Measurements from ENCODE around the gene RPL3.

The RPL3 gene

GRCh38 chr22:39297490-39298240 is 21.8 kb downstream of the RPL3 start:
- peak; percentile 73 for DNase-seq

DNA sequence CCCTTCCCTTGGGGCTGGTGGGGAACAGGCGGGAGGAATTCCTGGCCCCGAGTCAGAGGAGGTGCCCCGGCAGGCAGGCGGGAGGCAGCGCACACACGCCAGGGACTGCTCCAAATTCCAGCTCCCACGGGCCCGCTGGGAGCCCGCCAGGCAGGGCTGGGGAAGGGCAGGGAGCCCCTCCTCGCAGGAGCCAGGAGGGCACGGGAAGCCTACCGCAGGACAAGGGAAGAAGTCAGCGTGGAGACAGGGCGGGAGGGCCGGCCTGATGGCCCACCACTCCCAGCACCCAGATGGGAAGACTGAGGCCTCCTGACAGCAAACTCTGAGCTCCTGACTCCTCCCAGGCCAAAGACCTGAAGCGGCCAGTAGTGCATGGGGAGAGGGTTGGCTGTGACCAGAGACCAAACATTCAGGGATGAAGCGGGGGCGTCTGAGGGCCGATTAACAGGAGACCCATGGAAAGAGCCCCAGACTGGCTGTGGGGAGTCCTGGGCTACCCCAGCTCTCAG is 22.4 kb downstream of the RPL3 start:
- DNase-seq: no peak

- no peak for DNase-seq
Observed at GRCh38 chr22:39296535-39296934, 22.9 kb downstream of the RPL3 start.

GRCh38 chr22:39294571-39295468 is 24.6 kb downstream of the RPL3 start:
- no peak for DNase-seq

DNA sequence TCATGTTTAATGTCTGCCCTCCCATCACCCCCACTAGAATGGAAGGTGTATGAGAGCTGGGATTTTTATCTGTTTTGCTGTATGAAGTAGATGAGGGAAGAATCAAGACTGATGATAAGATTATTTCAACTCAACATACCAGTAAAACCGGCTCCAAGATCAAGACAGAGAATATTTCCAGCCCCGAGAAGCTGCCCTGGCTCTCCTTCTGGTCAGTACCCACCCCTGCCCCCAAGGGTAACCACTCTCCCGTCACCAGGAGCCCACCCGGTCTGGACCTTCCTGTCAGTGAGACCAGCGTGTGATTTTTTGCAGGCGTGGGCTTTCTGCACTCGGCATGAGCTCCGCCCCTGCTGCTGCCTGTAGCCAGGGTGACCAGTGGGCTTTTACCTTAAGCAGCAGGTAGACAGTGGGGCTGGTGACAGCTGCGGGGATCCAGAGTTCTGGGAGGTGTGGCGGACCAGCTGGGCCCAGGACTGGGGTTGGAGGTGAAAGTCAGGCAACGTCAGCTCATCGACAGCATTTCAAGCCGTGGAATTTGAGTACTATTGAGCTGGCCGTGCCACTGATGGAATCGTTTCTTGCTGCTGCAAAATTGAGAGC is 25.6 kb downstream of the RPL3 start:
- DNase-seq: no peak

DNA sequence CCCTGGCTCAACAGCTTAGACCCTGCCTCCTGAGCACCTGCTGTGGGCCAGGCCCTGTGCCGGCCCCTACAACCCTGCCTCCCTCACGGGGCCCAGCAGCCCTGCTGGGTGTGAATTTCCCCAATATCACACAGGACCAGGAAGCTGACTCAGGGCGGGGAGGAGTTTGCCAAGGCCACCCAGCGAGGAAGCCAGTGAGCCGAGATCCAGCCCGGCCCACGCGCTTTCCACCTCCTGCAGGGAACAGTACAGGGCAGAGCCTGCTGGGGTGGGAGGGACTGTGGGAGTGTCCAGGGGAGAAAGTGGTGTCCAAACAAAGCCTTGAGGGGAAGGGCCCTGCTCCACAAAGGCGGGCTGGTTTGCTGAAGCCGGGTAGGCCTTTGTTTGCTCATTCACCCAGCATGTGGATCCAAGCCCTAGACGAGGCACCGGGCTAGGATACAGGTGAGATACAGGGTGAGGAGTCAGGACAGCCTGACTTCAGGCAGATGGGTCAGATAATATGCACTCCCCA is 26.8 kb downstream of the RPL3 start:
- DNase-seq: no peak

GRCh38 chr22:39292031-39292462 is 27.4 kb downstream of the RPL3 start:
- DNase-seq: no peak

- DNase-seq: no peak
Observed at GRCh38 chr22:39291523-39291922, 27.9 kb downstream of the RPL3 start.

DNA sequence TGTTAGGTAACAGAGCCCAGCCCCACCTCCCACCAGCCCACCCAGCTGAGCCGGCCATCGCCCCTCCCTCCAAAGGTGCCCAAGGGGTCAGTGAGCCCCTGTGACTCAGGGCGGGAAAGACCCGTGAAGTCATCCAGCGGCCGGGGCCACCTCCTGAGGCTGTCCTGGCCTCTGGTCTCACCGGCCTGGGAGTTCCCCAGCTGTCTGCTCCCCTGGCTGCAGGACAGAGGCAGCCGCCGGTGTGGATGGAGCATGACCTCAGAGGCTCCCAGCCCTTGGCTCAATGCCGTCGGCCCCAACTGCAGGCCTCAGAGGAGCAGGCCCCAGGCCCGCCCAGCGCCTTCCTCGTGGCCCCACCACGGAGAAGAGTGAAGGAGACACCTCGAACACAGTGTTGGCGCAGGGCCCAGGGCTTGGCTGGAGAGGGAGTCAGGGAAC is 28.7 kb downstream of the RPL3 start:
- DNase-seq: no peak

DNA sequence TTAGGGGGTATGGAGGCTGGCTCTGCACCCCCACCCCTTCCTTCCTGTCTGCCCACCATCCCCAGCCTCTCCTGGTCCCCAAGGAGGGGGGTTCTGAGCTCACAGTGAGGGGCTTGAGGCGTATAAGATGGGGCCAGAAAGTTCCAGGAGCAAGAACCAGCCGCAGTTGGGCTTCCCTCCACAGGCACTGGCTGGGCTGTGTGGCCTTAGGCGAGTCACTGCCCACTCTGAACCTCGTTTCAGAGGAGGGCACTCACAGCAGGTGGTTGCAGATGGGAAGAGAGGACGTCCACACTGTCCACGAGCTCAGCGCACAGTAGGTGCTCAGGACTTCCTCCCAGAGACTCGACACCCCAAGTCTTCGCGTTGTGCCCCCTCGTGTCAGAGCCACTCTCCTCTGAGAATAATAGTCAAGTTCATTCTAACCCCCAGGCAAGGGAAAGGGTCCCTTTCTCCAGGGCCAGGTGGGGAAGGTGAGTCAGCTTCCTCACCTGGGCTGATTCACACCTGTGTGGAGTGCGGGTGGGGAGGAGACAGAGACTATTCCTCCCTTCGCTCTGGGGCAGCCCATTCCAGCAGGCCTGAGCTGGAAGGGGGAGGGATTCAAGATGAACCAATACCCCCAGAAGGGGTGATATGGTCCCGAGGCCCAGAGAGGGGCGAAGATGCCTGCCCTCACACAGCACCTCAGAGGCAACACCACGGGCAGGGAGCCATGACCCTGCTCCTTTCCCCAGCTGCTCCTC is 29.3 kb downstream of the RPL3 start:
- no peak for DNase-seq

DNA sequence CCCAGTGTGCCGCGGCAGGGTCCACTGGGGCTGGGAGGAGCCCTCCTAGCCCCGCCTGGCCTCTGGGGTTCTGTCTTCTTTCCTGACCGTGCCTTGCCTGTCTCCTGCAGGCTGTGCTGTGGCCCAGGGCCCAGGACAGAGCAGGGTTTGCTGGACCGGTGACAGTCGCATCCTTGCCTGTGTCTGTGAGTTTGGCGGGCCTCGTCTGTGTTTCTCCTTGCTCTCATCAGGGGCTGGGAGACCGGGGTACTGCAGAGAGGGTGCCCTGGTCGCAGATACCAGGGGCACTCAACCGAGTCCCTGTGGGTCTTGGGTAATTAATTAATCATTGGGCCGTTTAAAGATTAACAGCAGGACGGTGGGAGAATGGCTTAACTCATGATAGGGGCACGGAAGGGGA is 29.9 kb downstream of the RPL3 start:
- no peak for DNase-seq

DNA sequence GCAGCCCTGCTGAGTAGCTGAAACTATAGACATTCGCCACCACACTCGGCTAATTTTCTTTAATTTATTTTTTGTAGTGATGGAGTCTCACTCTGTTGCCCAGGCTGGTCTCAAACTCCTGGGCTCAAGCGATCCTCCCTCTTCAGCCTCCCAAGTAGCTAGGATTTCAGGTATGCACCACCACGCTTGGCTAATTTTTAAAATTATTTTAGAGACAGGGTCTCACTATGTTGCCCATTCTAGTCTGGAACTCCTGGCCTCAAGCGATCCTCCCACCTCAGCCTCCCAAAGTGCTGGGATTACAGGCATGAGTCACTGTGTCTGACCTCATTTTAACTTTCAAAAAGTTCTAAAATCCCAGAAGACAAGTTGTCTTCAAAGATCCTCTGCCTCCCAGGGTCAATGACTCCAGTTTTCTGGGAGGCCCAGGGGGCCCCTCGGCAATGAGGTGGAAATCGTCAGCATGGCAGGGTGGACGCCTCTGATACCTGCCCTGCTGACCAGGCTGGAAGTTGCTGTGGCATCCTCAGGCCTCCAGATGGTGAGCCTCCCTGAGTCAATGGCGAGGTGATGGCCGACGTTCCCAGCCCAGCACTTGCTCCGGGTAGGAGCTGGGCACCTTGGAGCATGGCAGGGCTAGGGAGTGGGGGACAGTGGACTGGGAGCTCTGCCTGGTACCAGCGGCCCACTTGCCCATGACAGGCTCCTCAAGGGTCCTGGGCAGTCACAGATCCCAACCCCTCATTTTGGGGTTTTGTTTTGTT is 31.1 kb downstream of the RPL3 start:
- DNase-seq: no peak

GRCh38 chr22:39287076-39287725 is 32.2 kb downstream of the RPL3 start:
- no peak for DNase-seq

DNA sequence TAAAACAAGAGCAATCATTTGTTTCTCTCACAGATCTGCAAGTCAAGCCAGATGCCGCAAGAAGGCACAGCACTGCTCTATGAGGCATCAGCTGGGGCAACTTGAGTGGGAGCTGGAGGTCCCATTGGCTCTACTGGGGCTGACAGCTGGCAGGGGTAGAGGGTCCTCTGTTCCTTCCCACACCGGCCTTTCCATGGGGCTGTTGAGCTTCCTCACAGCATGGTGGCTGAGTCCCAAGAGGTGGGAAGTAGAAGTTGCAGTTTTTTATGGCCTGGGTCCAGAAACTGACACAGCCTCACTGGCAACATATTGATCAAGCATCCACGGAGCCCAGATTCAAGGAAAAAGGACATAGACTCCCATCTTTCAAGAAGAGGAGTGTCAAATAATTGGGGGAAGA is 34.4 kb downstream of the RPL3 start:
- DNase-seq: no peak

GRCh38 chr22:39284142-39284980 is 35.1 kb downstream of the RPL3 start:
- DNase-seq: no peak

GRCh38 chr22:39283322-39284141 is 35.9 kb downstream of the RPL3 start:
- no peak for DNase-seq

DNA sequence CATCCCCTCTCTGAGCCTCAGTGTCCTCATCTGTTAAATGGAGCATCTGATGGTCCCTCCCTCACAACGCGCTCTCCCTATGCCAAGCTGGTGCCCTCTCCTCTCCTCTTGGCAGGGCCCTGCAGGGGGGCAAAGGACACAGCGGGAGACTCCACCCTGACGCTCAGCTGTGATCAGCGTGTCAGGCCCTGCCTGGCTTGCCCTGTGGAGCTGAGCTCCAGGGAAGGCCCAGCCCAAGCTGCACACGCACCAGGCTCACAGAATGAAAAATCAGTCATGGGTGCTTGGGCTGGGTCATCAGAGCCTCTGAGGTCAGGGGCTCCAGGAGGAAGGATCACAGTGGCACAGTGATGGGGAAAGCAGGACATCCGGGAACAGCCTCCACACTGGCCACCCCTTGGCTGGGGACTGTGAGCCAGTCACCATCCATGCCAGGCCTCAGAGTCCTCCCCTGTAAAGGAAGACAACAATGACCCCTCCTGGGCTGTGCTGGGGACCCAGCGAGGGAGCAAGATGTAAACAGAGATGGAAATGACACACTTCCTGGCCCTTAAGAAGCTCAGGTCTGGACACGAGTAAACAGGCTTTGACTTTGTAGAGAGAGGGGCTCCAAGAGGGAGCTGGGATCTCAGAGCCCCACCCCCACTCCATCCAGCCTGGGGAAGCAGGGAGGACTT is 36.6 kb downstream of the RPL3 start:
- DNase-seq: no peak

GRCh38 chr22:39281126-39281525 is 38.3 kb downstream of the RPL3 start:
- no peak for DNase-seq

- DNase-seq: no peak
Observed at GRCh38 chr22:39280250-39280649, 39.2 kb downstream of the RPL3 start.
